Measurements from ENCODE around the gene IGSF8. TPM values are rescaled to one million over a fixed set of nuclear protein-coding genes. Genes with fewer than 3 reads are reported as not detected.

IGSF8 gene
- total and polyA plus RNA-seq, 12 donors = 9.7 to 42.9 (median 24.1) TPM

- Histone ChIP-seq H3K4me1 (replicated peaks in 1 of 2) (peaks cover 0 to 5% of the 10 kb centered on the region in 2 donors), H3K36me3 (replicated peaks in 1 of 2) (no peaks in the 10 kb centered on the region), H3K27ac (no peak overlapping the region), H3K27me3 (no peaks in the 10 kb centered on the region), H3K4me3 (no peak overlapping the region), H3K9me3 (replicated peaks in 1 of 3) (no peaks in the 10 kb centered on the region)
- no peak for DNase-seq
- WGBS, 4 donors = 67 to 76% (median 73%) methylated on average over 4 of the region's 4 CpGs
- TF ChIP-seq, protein P1, sequence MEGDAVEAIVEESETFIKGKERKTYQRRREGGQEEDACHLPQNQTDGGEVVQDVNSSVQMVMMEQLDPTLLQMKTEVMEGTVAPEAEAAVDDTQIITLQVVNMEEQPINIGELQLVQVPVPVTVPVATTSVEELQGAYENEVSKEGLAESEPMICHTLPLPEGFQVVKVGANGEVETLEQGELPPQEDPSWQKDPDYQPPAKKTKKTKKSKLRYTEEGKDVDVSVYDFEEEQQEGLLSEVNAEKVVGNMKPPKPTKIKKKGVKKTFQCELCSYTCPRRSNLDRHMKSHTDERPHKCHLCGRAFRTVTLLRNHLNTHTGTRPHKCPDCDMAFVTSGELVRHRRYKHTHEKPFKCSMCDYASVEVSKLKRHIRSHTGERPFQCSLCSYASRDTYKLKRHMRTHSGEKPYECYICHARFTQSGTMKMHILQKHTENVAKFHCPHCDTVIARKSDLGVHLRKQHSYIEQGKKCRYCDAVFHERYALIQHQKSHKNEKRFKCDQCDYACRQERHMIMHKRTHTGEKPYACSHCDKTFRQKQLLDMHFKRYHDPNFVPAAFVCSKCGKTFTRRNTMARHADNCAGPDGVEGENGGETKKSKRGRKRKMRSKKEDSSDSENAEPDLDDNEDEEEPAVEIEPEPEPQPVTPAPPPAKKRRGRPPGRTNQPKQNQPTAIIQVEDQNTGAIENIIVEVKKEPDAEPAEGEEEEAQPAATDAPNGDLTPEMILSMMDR (IDR thresholded peaks at IDR 0.05) = no peak
- no peak for TF ChIP-seq POLR2A (IDR thresholded peaks at IDR 0.05)
- intact Hi-C loops (cut with DNase I) = no loop called here
These were observed 46.5 kb upstream of the IGSF8 start for GRCh38 chr1:160144921-160145320.

- Histone ChIP-seq H3K4me1 (replicated peaks in 1 of 2) (no peaks in the 10 kb centered on the region), H3K9me3 (replicated peaks in 1 of 3) (no peaks in the 10 kb centered on the region), H3K27me3 (no peaks in the 10 kb centered on the region), H3K4me3 (no peak overlapping the region), H3K27ac (no peak overlapping the region), H3K36me3 (replicated peaks in 1 of 2) (no peaks in the 10 kb centered on the region)
- TF ChIP-seq, protein P1 (IDR thresholded peaks at IDR 0.05) = no peak
- TF ChIP-seq POLR2A (IDR thresholded peaks at IDR 0.05) = no peak
- DNase-seq = no peak
- WGBS, 4 donors = 27 to 50% (median 35%) methylated on average over 1 of the region's 1 CpG
- intact Hi-C loops (cut with DNase I) = no loop called here
These were observed 45.3 kb upstream of the IGSF8 start for GRCh38 chr1:160143695-160144094.

GRCh38 chr1:160139840-160140239, 41.4 kb upstream of the IGSF8 start:
- intact Hi-C loops (cut with DNase I) = no loop called here
- Histone ChIP-seq H3K9me3 (replicated peaks in 1 of 3) (no peaks in the 10 kb centered on the region), H3K4me3 (no peak overlapping the region), H3K36me3 (replicated peaks in 1 of 2) (no peaks in the 10 kb centered on the region), H3K27ac (no peak overlapping the region), H3K27me3 (no peaks in the 10 kb centered on the region), H3K4me1 (replicated peaks in 1 of 2) (no peaks in the 10 kb centered on the region)
- 88 to 92% (median 90%) methylated on average over 8 of the region's 8 CpGs for WGBS, 4 donors
- TF ChIP-seq, protein P1 (IDR thresholded peaks at IDR 0.05) = no peak
- TF ChIP-seq POLR2A (IDR thresholded peaks at IDR 0.05) = no peak
- DNase-seq = no peak

GRCh38 chr1:160137216-160137862, 38.9 kb upstream of the IGSF8 start:
- no peaks in the 10 kb centered on the region for H3K27me3 ChIP-seq
- no peak for TF ChIP-seq POLR2A (IDR thresholded peaks at IDR 0.05)
- TF ChIP-seq, protein P1 (IDR thresholded peaks at IDR 0.05) = no peak
- no peaks in the 10 kb centered on the region for H3K4me1 ChIP-seq (replicated peaks in 1 of 2)
- no peak for DNase-seq
- H3K36me3 ChIP-seq (replicated peaks in 1 of 2) = no peaks in the 10 kb centered on the region
- no peaks in the 10 kb centered on the region for H3K9me3 ChIP-seq (replicated peaks in 1 of 3)
- no peak overlapping the region for H3K4me3 ChIP-seq
- intact Hi-C loops (cut with DNase I) = no loop called here
- H3K27ac ChIP-seq = no peak overlapping the region
- WGBS, 4 donors = 90 to 95% (median 93%) methylated on average over 8 of the region's 8 CpGs
